ENCODE data around the gene HRCT1. TPM values are rescaled to one million over a fixed set of nuclear protein-coding genes. Genes with fewer than 3 reads are reported as not detected.

The HRCT1 gene
- total and polyA plus RNA-seq, 2 experiments from 2014 or later = not detected

DNA sequence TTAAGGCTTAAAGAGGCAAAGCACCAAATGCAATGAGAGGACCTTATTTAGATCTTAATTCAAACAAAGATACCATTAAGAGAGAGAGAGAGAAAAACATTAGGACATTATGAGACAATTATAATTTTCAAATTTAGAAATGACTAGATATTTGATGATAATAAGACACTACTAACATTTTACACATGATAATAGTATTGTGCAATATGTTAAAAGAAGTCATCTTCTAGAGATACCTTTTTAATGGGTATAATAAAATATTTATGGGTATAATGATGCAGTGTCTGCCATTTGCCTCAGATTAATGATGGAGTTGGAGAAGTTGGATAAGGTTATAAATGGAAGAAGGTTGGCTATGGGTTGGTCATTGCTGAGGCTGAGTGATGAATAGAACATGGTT lies 24.5 kb downstream of the HRCT1 start (continued):
- TF ChIP-seq JUNB (IDR thresholded peaks at IDR 0.05; ENCODE audit: unreplicated experiment) (no peak), EZH2 (IDR thresholded peaks at IDR 0.05; ENCODE audit: low read depth, unreplicated experiment) (no peak)

DNA sequence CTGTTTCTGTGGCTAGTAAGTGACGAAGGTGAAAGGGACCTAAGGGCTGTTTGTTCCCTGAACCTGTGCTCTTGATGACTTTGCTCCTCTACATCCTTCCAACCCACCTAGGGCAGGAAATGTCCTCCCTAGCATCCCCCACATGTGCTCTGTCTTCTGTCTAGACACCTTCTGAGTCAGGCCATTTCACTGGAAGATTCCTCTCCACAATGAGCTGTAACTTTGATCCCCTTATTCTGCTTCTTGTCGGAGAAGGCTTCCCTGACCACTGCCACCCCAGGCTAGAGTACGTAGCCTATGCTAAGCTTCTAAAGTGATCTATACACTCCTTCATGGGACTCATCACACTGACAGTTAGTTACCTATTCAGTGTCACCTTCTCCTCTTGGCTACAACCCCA lies 25.0 kb downstream of the HRCT1 start:
- Mint-ChIP-seq H3K9me3 (no peaks in the 10 kb centered on the region; the same call in 2 of the 3 replicates), H3K36me3 (ENCODE audit: low read depth) (no peaks in the 10 kb centered on the region), H3K27ac (no peak overlapping the region), H3K4me3 (no peak overlapping the region), H3K4me1 (no peaks in the 10 kb centered on the region), H3K27me3 (ENCODE audit: insufficient read depth, low read depth, poor library complexity) (peaks cover 4% of the 10 kb centered on the region)
- no peaks in the 10 kb centered on the region for H3K36me3 ChIP-seq (ENCODE audit: insufficient read depth)
- no peaks in the 10 kb centered on the region for H3K79me2 ChIP-seq (replicated peaks; ENCODE audit: insufficient read depth)
- H3K27ac ChIP-seq (ENCODE audit: low read depth) = no peak overlapping the region
- no peaks in the 10 kb centered on the region for H4K20me1 ChIP-seq (replicated peaks; ENCODE audit: insufficient read depth)
- no peaks in the 10 kb centered on the region for H3K4me1 ChIP-seq (ENCODE audit: insufficient read depth)
- H2AFZ ChIP-seq = no peak overlapping the region
- H3K9me2 ChIP-seq (ENCODE audit: insufficient read depth) = no peaks in the 10 kb centered on the region
- H3K27me3 ChIP-seq (ENCODE audit: insufficient read depth) = no peaks in the 10 kb centered on the region
- H3F3A ChIP-seq (replicated peaks; ENCODE audit: low read depth) = no peaks in the 10 kb centered on the region
- H3K4me2 ChIP-seq = no peak overlapping the region
- no peak overlapping the region for H3K4me3 ChIP-seq
- ATAC-seq (no peak), DNase-seq (ENCODE audit: low spot score) (no peak)
- TF ChIP-seq JUNB (IDR thresholded peaks at IDR 0.05; ENCODE audit: unreplicated experiment) (no peak), STAT1 (IDR thresholded peaks at IDR 0.05; ENCODE audit: unreplicated experiment) (no peak), EZH2 (IDR thresholded peaks at IDR 0.05; ENCODE audit: low read depth, unreplicated experiment) (no peak), ZNF114 (CRISPR knock-in tag; IDR thresholded peaks at IDR 0.05) (no peak), NANOG (IDR thresholded peaks at IDR 0.05; ENCODE audit: borderline replicate concordance) (no peak), ZNF331 (CRISPR knock-in tag; IDR thresholded peaks at IDR 0.05; ENCODE audit: low read depth) (no peak), CREB1 (CRISPR knock-in tag; IDR thresholded peaks at IDR 0.05; ENCODE audit: low read depth) (no peak), EZH2phosphoT487 (IDR thresholded peaks at IDR 0.05; ENCODE audit: unreplicated experiment) (no peak)
- TF ChIP-seq, protein P1, sequence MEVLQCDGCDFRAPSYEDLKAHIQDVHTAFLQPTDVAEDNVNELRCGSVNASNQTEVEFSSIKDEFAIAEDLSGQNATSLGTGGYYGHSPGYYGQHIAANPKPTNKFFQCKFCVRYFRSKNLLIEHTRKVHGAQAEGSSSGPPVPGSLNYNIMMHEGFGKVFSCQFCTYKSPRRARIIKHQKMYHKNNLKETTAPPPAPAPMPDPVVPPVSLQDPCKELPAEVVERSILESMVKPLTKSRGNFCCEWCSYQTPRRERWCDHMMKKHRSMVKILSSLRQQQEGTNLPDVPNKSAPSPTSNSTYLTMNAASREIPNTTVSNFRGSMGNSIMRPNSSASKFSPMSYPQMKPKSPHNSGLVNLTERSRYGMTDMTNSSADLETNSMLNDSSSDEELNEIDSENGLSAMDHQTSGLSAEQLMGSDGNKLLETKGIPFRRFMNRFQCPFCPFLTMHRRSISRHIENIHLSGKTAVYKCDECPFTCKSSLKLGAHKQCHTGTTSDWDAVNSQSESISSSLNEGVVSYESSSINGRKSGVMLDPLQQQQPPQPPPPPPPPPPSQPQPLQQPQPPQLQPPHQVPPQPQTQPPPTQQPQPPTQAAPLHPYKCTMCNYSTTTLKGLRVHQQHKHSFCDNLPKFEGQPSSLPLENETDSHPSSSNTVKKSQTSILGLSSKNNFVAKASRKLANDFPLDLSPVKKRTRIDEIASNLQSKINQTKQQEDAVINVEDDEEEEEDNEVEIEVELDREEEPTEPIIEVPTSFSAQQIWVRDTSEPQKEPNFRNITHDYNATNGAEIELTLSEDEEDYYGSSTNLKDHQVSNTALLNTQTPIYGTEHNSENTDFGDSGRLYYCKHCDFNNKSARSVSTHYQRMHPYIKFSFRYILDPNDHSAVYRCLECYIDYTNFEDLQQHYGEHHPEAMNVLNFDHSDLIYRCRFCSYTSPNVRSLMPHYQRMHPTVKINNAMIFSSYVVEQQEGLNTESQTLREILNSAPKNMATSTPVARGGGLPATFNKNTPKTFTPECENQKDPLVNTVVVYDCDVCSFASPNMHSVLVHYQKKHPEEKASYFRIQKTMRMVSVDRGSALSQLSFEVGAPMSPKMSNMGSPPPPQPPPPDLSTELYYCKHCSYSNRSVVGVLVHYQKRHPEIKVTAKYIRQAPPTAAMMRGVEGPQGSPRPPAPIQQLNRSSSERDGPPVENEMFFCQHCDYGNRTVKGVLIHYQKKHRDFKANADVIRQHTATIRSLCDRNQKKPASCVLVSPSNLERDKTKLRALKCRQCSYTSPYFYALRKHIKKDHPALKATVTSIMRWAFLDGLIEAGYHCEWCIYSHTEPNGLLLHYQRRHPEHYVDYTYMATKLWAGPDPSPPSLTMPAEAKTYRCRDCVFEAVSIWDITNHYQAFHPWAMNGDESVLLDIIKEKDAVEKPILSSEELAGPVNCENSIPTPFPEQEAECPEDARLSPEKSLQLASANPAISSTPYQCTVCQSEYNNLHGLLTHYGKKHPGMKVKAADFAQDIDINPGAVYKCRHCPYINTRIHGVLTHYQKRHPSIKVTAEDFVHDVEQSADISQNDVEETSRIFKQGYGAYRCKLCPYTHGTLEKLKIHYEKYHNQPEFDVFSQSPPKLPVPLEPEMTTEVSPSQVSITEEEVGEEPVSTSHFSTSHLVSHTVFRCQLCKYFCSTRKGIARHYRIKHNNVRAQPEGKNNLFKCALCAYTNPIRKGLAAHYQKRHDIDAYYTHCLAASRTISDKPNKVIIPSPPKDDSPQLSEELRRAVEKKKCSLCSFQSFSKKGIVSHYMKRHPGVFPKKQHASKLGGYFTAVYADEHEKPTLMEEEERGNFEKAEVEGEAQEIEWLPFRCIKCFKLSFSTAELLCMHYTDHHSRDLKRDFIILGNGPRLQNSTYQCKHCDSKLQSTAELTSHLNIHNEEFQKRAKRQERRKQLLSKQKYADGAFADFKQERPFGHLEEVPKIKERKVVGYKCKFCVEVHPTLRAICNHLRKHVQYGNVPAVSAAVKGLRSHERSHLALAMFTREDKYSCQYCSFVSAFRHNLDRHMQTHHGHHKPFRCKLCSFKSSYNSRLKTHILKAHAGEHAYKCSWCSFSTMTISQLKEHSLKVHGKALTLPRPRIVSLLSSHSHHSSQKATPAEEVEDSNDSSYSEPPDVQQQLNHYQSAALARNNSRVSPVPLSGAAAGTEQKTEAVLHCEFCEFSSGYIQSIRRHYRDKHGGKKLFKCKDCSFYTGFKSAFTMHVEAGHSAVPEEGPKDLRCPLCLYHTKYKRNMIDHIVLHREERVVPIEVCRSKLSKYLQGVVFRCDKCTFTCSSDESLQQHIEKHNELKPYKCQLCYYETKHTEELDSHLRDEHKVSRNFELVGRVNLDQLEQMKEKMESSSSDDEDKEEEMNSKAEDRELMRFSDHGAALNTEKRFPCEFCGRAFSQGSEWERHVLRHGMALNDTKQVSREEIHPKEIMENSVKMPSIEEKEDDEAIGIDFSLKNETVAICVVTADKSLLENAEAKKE (CRISPR knock-in tag; IDR thresholded peaks at IDR 0.05) = no peak
